Prostate gland (tissue), 2 donors: ENCODE data around the gene DIPK1C. TPM values are rescaled to one million over a fixed set of nuclear protein-coding genes. Genes with fewer than 3 reads are reported as not detected.
A peak's percentile ranks its signal among the peaks of the same experiment; 100 is the strongest.

ENCODE experiments used
- DNase-seq: peaks from one replicate; pipeline ENCODE4 v3.0.0-alpha.2; 2019; ENCODE audit warnings: low spot score
- H3K27ac ChIP-seq, 2 donors: fragments of 200-600 bp; sonication (generic); 2 replicates each; pipeline ENCODE4 v1.5.1; 2017 to 2019
- H3K27me3 ChIP-seq: fragments of 200-600 bp; sonication (generic); replicated peaks from 2 replicates; pipeline ENCODE4 v1.5.1; 2019; ENCODE audit not compliant: insufficient read depth
- H3K36me3 ChIP-seq, 2 donors: fragments of 200-600 bp; sonication (generic); 1 replicate in 1 of 2; 2 replicates in 1 of 2; pipeline versions ENCODE4 v1.5.1 to v1.8.1; 2017 to 2019
- H3K4me1 ChIP-seq: fragments of 200-600 bp; sonication (generic); replicated peaks from 2 replicates; pipeline ENCODE4 v1.5.1; 2019
- H3K4me3 ChIP-seq, 2 donors: fragments of 200-600 bp; sonication (generic); 2 replicates each; pipeline ENCODE4 v1.5.1; 2017 to 2019
- H3K9me3 ChIP-seq: fragments of 200-600 bp; sonication (generic); 2 replicates; pipeline ENCODE4 v1.5.1; 2017
- POLR2A ChIP-seq: fragments of 450-650 bp; IDR thresholded peaks from one replicate; pipeline ENCODE4 v1.6.1; 2016; ENCODE audit warnings: antibody characterized with exemption, mild to moderate bottlenecking
- POLR2AphosphoS5 ChIP-seq: sonication (generic); formaldehyde crosslinking; IDR thresholded peaks from one replicate; pipeline ENCODE4 v1.6.1; 2017; ENCODE audit warnings: antibody characterized with exemption
- WGBS: methylation state at CpG from one replicate; pipeline ENCODE4 v1.1.5; 2018; 5-methylcytosine and 5-hydroxymethylcytosine counted together
- intact Hi-C: fragments of 100-400 bp; cut with DNase I; formaldehyde crosslinking; loops from one replicate; pipeline ENCODE4 v1.14.2; 2022
- total RNA-seq, 2 donors: library from RNA; depleted of rRNA; stranded (reverse); fragments of >200 nt; gene quantifications; one replicate each; pipeline ENCODE4 v1.1.0, GENCODE V29; 2016
- TF ChIP-seq, protein P1 (sequence below), 4 experiments: fragments of 200-600 bp in 2 of 4; fragments of 450-650 bp in 2 of 4; sonication (generic) in 2 of 4; IDR thresholded peaks; 1 replicate in 3 of 4; 2 replicates in 1 of 4; pipeline ENCODE4 v1.5.1; 2016 to 2019; ENCODE audit warnings: antibody characterized with exemption in 4 of 4, mild to moderate bottlenecking in 2 of 4, moderate library complexity in 2 of 4

The DIPK1C gene
- 10 to 100 TPM in 1 of 2 donors, not detected in 1; 10.8 TPM for total RNA-seq

DNA sequence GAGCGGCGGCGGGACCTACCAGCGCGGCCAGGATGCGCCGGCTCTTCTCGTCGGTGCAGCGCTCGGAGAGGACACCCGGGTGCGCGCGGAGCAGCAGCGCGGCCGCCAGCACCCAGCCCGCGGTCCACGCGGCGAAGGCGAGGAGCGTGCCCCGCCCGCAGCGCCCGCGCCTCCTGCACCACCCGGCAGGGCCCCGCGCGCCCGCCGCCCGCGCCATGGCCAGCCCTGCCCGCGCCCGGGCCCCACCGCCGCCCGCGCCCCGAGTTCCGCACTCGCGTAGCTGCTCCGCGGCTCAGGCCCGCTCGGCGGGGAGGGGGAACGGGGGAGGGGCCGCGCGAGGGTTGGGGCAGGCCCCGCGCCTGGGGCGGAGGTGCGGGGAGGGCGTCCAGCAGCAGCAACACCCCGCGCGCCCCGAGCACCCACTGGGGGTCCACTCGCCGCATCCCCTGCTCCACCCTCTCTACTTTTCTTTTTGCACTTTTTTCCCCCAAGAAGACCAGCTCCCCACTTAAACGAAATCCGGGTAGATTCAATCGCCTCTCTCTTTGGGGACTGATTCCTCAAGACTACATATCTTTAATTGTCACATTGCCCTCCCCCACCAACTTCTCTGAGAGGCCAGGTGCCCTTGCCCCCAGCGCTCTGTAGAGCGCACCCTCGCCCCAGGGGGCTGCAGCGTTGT lies at the start of gene DIPK1C:
DIPK1C (minus strand) TSS at position 266 of the 682 bp plus-strand sequence; CDS start at position 217, 49 bp downstream.
- Histone ChIP-seq H3K27ac (no peak within 1 kb of the TSS), H3K4me3 (peak within 1 kb of the TSS; percentile 21 to 26), H3K27me3 (peaks cover 7% of the 10 kb centered on the region), H3K36me3 (no peaks in the 10 kb centered on the region), H3K4me1 (peaks cover 3% of the 10 kb centered on the region), H3K9me3 (no peaks in the 10 kb centered on the region)
- intact Hi-C loops: no loop called here
- WGBS: under 1% methylated on average over 50 of the region's 76 CpGs
- TF ChIP-seq POLR2A (no peak), POLR2AphosphoS5 (no peak)
- TF ChIP-seq, protein P1, sequence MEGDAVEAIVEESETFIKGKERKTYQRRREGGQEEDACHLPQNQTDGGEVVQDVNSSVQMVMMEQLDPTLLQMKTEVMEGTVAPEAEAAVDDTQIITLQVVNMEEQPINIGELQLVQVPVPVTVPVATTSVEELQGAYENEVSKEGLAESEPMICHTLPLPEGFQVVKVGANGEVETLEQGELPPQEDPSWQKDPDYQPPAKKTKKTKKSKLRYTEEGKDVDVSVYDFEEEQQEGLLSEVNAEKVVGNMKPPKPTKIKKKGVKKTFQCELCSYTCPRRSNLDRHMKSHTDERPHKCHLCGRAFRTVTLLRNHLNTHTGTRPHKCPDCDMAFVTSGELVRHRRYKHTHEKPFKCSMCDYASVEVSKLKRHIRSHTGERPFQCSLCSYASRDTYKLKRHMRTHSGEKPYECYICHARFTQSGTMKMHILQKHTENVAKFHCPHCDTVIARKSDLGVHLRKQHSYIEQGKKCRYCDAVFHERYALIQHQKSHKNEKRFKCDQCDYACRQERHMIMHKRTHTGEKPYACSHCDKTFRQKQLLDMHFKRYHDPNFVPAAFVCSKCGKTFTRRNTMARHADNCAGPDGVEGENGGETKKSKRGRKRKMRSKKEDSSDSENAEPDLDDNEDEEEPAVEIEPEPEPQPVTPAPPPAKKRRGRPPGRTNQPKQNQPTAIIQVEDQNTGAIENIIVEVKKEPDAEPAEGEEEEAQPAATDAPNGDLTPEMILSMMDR (IDR thresholded peaks at IDR 0.05): no peak
- no peak for DNase-seq

DNA sequence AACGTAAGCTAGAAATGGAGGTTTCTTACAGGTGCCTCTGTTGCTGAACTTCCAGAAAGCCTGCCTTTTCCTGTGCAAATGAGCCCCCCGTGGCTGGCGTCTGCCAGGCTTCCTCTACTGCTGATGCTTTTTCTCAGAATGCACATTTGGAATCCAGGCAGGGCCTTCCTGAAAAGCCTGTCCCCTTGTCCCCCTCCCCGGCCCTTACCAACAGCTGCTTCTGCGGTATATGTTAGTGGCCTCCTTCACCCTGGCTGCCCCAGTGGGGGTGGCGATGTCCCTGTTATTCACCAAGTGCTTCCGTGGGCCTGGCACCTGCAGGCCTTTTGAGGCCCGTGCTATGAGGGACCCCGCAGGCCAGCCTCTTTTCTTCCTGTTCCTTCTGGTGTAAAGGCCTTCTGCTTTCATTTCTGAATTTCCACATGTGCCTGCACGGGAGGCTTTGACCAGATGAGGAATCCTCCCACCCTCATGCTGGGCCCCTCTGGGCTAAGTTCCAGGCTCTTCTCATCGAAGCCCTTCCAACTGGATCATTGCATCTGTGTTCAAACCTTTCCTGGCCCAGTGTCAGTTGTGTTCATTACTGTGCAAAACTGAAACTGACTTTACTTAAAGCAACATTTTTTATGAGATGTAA lies 49.5 kb upstream of the DIPK1C start:
- TF ChIP-seq POLR2A (no peak), POLR2AphosphoS5 (no peak)
- TF ChIP-seq, protein P1 (IDR thresholded peaks at IDR 0.05): no peak
- no peak for DNase-seq
- 48% methylated on average over 11 of the region's 11 CpGs for WGBS
- Histone ChIP-seq H3K4me3 (no peak overlapping the region), H3K27ac (no peak overlapping the region), H3K27me3 (no peaks in the 10 kb centered on the region), H3K36me3 (peaks cover 0 to 8% of the 10 kb centered on the region in 2 donors), H3K9me3 (no peaks in the 10 kb centered on the region), H3K4me1 (no peaks in the 10 kb centered on the region)
- intact Hi-C loops: no loop called here

DNA sequence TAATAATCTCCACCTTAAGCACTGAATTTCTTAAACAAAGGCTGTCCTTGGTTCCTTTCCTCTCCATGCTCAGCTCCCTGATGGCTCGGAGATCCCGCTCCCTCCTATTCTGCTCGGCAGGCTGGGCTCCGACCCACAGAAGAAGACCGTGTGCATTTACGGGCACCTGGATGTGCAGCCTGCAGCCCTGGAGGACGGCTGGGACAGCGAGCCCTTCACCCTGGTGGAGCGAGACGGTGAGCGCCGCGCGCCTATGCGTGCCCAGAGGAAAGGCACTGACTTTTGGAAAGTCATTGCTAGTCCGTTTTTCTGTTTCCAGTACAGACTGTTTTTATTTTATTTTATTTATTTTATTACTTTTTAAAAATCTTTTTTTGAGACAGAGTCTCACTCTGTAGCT lies 48.7 kb upstream of the DIPK1C start:
- no peaks in the 10 kb centered on the region for H3K4me1 ChIP-seq
- H3K27ac ChIP-seq: no peak overlapping the region
- WGBS: 90% methylated on average over 16 of the region's 16 CpGs
- no peak overlapping the region for H3K4me3 ChIP-seq
- no peak for DNase-seq
- no peaks in the 10 kb centered on the region for H3K9me3 ChIP-seq
- peaks cover 0 to 8% of the 10 kb centered on the region in 2 donors for H3K36me3 ChIP-seq
- intact Hi-C loops: no loop called here
- no peaks in the 10 kb centered on the region for H3K27me3 ChIP-seq
- TF ChIP-seq, protein P1 (IDR thresholded peaks at IDR 0.05): no peak
- TF ChIP-seq POLR2A: no peak
- no peak for TF ChIP-seq POLR2AphosphoS5

DNA sequence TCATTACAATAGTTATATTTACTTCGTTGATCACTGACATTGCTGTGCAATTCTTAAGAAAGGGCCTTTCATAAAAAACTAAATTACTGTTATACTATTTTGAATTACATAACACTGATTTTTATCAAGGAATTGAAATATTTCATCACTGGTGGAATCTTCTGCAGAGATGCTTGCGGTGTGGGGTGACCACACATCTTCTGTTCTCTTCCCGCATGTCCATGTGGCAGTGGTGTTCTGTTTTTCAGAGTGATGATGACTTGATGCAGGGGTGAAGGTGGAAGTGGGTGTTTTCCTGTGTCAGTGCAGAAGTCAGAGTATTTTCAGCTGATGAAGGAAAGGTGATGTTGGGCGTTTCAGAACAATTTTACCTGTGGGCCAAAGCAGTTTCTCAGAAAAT lies 46.0 kb upstream of the DIPK1C start:
- Histone ChIP-seq H3K4me3 (no peak overlapping the region), H3K9me3 (no peaks in the 10 kb centered on the region), H3K36me3 (no peaks in the 10 kb centered on the region), H3K27ac (no peak overlapping the region), H3K4me1 (no peaks in the 10 kb centered on the region), H3K27me3 (no peaks in the 10 kb centered on the region)
- intact Hi-C loops: no loop called here
- WGBS: 91% methylated on average over 4 of the region's 4 CpGs
- DNase-seq: no peak
- TF ChIP-seq POLR2AphosphoS5 (no peak), POLR2A (no peak)
- TF ChIP-seq, protein P1 (IDR thresholded peaks at IDR 0.05): no peak
